H1 (cell line): Measurements from ENCODE around the gene NFKB1. TPM values are rescaled to one million over a fixed set of nuclear protein-coding genes. Genes with fewer than 3 reads are reported as not detected.

Experiments used
- CBX5 ChIP-seq: fragments of 300-800, 300-1000 bp; sonication (generic); IDR thresholded peaks from 2 replicates; pipeline ENCODE4 v1.7.1; 2016; ENCODE audit warnings: antibody characterized with exemption, low read length, low read depth
- CHD7 ChIP-seq: fragments of 300-600 bp; sonication (generic); IDR thresholded peaks from 2 replicates; pipeline ENCODE4 v1.7.1; 2012; ENCODE audit warnings: low read length, moderate library complexity, mild to moderate bottlenecking, inconsistent platforms; ENCODE audit not compliant: insufficient replicate concordance
- EZH2 ChIP-seq: fragments of 200-600 bp; sonication (generic); IDR thresholded peaks from 2 replicates; pipeline ENCODE4 v1.7.1; 2012; ENCODE audit warnings: low read depth, mild to moderate bottlenecking, moderate library complexity, low read length, inconsistent platforms; ENCODE audit not compliant: severe bottlenecking
- GTF2F1 ChIP-seq: IDR thresholded peaks from 2 replicates; pipeline ENCODE4 v1.6.1; 2012; ENCODE audit warnings: low read depth, low read length, improper control_type of control experiment, borderline replicate concordance
- NRF1 ChIP-seq: IDR thresholded peaks from 2 replicates; pipeline ENCODE4 v1.6.1; 2011; ENCODE audit warnings: mild to moderate bottlenecking, low read depth, low read length, improper control_type of control experiment
- polyA plus RNA-seq, 7 experiments: library from polyadenylated mRNA; depleted of rRNA in 3 of 7; stranded (reverse) in 5 of 7; unstranded in 2 of 7; fragments of >200 nt in 5 of 7; fragments of 200-250 nt in 2 of 7; gene quantifications; 1 replicate in 5 of 7; 2 replicates in 1 of 7; 4 replicates in 1 of 7; pipeline versions ENCODE4 v1.2.1 to v1.2.3, GENCODE V29; 2011 to 2013; ENCODE audit warnings: missing spikeins in 2 of 7, mixed read lengths in 2 of 7
- total RNA-seq: library from RNA; stranded (reverse); fragmentation: NEBNext Ultra II Directional; extraction: Animal tissue kit (Norgen Biotek cat#: 25700); gene quantifications from 2 replicates; pipeline ENCODE4 v1.2.1, GENCODE V29; 2021

The NFKB1 gene
- total and polyA plus RNA-seq, 2 of the 8 experiments (the other 6 are each of a cell fraction or from before 2014, with no cell fraction given), result 2.9 to 6.8 TPM

- TF ChIP-seq CHD7, result no peak
- TF ChIP-seq EZH2, result no peak
- no peak for TF ChIP-seq NRF1
- TF ChIP-seq GTF2F1, result no peak
- TF ChIP-seq CBX5, result no peak
- TF ChIP-seq, all 59 proteins: peak for 0
These were observed 34.9 kb upstream of the NFKB1 start (continued) for GRCh38 chr4:102466298-102466697.
